HCT116 (cell line): ENCODE results near the gene GTF2I. TPM values are rescaled to one million over a fixed set of nuclear protein-coding genes. Genes with fewer than 3 reads are reported as not detected.

Experiments used
- ATAC-seq: fragments of 200-7000 bp; cut with Tn5 transposase; 2 replicates; pipeline ENCODE4 v1.9.1; 2020; ENCODE audit warnings: mild to moderate bottlenecking, moderate library complexity
- BruUV-seq: library from RNA; stranded (reverse); fragments of 400-500 nt; replicated peaks from 2 replicates; lab custom pipeline; 2021; lab: Mats Ljungman, UMichigan
- CTCF ChIA-PET: fragments of 300-600 bp; sonication (Branson Sonifier 250); formaldehyde crosslinking; loops from one replicate; lab custom pipeline; 2021; ENCODE audit warnings: antibody characterized with exemption; lab: Charles Lee
- POLR2A ChIA-PET: fragments of 300-600, 350-600 bp; sonication (Branson Sonifier 250); formaldehyde crosslinking; loops from one replicate; lab custom pipeline; 2021; ENCODE audit warnings: antibody characterized with exemption; lab: Charles Lee
- RAD21 ChIA-PET, 2 experiments: fragments of 300-600 bp; sonication (Branson Sonifier 250); formaldehyde crosslinking; loops; one replicate each; lab custom pipeline; 2023; ENCODE audit warnings: low total read pairs in 2 of 2; ENCODE audit not compliant: uncharacterized antibody in 2 of 2, unreplicated experiment in 2 of 2, low non-redundant PET in 1 of 2; lab: Charles Lee
- DNase-seq: peaks from one replicate; pipeline ENCODE4 v3.0.0-alpha.2; 2010; ENCODE audit warnings: low read depth, low spot score
- H2AFZ ChIP-seq: fragments of 200-600 bp; shearing (Covaris generic), sonication (generic); 2 replicates; pipeline ENCODE4 v1.6.1; 2017; ENCODE audit warnings: low read depth, mixed run types, mixed read lengths, antibody characterized with exemption, low read length; ENCODE audit not compliant: poor library complexity, severe bottlenecking
- H3K27ac ChIP-seq: 2 replicates; pipeline ENCODE4 v1.5.1; 2012; ENCODE audit warnings: low read depth, low read length
- H3K27me3 ChIP-seq: fragments of 200-600 bp; sonication (generic); 2 replicates; pipeline ENCODE4 v1.6.1; 2016; ENCODE audit warnings: mixed run types, low read length, mixed read lengths; ENCODE audit not compliant: insufficient read depth
- H3K36me3 ChIP-seq, 2 experiments: fragments of 200-500 bp in 1 of 2; fragments of 200-600 bp in 1 of 2; sonication (Bioruptor generic) in 1 of 2; sonication (generic) in 1 of 2; 2 replicates each; pipeline versions ENCODE4 v1.5.1 to v1.6.1; 2014 to 2016; ENCODE audit warnings: low read length in 2 of 2, inconsistent platforms in 1 of 2, mixed read lengths in 1 of 2, mixed run types in 1 of 2; ENCODE audit not compliant: insufficient read depth in 2 of 2, control insufficient read depth in 1 of 2
- H3K4me1 ChIP-seq, 2 experiments: fragments of 200-600 bp in 1 of 2; sonication (generic) in 1 of 2; 2 replicates each; pipeline versions ENCODE4 v1.5.1 to v1.6.1; 2012 to 2017; ENCODE audit warnings: low read length in 2 of 2, inconsistent platforms in 1 of 2, mild to moderate bottlenecking in 1 of 2, mixed read lengths in 1 of 2, mixed run types in 1 of 2, moderate library complexity in 1 of 2; ENCODE audit not compliant: insufficient read depth in 2 of 2, control insufficient read depth in 1 of 2
- H3K4me2 ChIP-seq: fragments of 200-600 bp; sonication (generic); 2 replicates; pipeline ENCODE4 v1.6.1; 2017; ENCODE audit warnings: mixed run types, low read length, mixed read lengths
- H3K4me3 ChIP-seq, 2 experiments: fragments of 200-600 bp in 1 of 2; sonication (generic) in 1 of 2; replicated peaks in 1 of 2; 2 replicates each; pipeline ENCODE4 v1.5.1; 2011 to 2016; ENCODE audit warnings: low read length in 2 of 2, control low read depth in 1 of 2, low read depth in 1 of 2, mild to moderate bottlenecking in 1 of 2, mixed read lengths in 1 of 2, mixed run types in 1 of 2
- H3K79me2 ChIP-seq: fragments of 200-600 bp; sonication (generic); 2 replicates; pipeline ENCODE4 v1.6.1; 2017; ENCODE audit warnings: mild to moderate bottlenecking, mixed run types, low read length, moderate library complexity, mixed read lengths; ENCODE audit not compliant: insufficient read depth
- H3K9ac ChIP-seq: fragments of 200-600 bp; sonication (generic); 2 replicates; pipeline ENCODE4 v1.6.1; 2016; ENCODE audit warnings: low read length, mixed read lengths
- H3K9me2 ChIP-seq: fragments of 200-600 bp; sonication (generic), shearing (Covaris generic); 2 replicates; pipeline ENCODE4 v1.6.1; 2017; ENCODE audit warnings: mixed run types, mild to moderate bottlenecking, moderate library complexity; ENCODE audit not compliant: insufficient read depth
- H3K9me3 ChIP-seq, 2 experiments: fragments of 200-500 bp in 1 of 2; fragments of 200-600 bp in 1 of 2; sonication (Bioruptor generic) in 1 of 2; sonication (generic) in 1 of 2; 2 replicates each; pipeline ENCODE4 v1.6.1; 2014 to 2017; ENCODE audit warnings: low read length in 2 of 2, mixed read lengths in 2 of 2, inconsistent platforms in 1 of 2, low read depth in 1 of 2, mild to moderate bottlenecking in 1 of 2, mixed run types in 1 of 2, moderate library complexity in 1 of 2; ENCODE audit not compliant: control insufficient read depth in 1 of 2, insufficient read depth in 1 of 2
- H4K20me1 ChIP-seq: fragments of 200-600 bp; sonication (generic), shearing (Covaris generic); 2 replicates; pipeline ENCODE4 v1.6.1; 2017; ENCODE audit warnings: mixed run types, mild to moderate bottlenecking, moderate library complexity; ENCODE audit not compliant: insufficient read depth
- ATF3 ChIP-seq: IDR thresholded peaks from 2 replicates; pipeline ENCODE4 v1.6.1; 2012
- CBX3 ChIP-seq: IDR thresholded peaks from 2 replicates; pipeline ENCODE4 v1.6.1; 2012; ENCODE audit warnings: low read depth
- CEBPB ChIP-seq: IDR thresholded peaks from 2 replicates; pipeline ENCODE4 v1.6.1; 2012; ENCODE audit warnings: low read depth
- EGR1 ChIP-seq: IDR thresholded peaks from 2 replicates; pipeline ENCODE4 v1.6.1; 2012; ENCODE audit warnings: low read depth
- ELF1 ChIP-seq: IDR thresholded peaks from 2 replicates; pipeline ENCODE4 v1.6.1; 2012; ENCODE audit warnings: low read depth, borderline replicate concordance
- EZH2 ChIP-seq: fragments of 200-600 bp; sonication (generic); IDR thresholded peaks from 2 replicates; pipeline ENCODE4 v1.6.1; 2017; ENCODE audit warnings: antibody characterized with exemption, mixed run types
- EZH2phosphoT487 ChIP-seq: fragments of 200-600 bp; IDR thresholded peaks from 2 replicates; pipeline ENCODE4 v1.6.1; 2018; ENCODE audit warnings: antibody characterized with exemption, borderline replicate concordance
- FOSL1 ChIP-seq: IDR thresholded peaks from 2 replicates; pipeline ENCODE4 v1.6.1; 2012; ENCODE audit warnings: low read depth
- JUND ChIP-seq: IDR thresholded peaks from 2 replicates; pipeline ENCODE4 v1.6.1; 2012
- POLR2A ChIP-seq: IDR thresholded peaks from 2 replicates; pipeline ENCODE4 v1.7.0; 2011; ENCODE audit warnings: borderline replicate concordance; ENCODE audit not compliant: insufficient read depth, insufficient read length; ENCODE audit errors: extremely low read depth
- SIN3A ChIP-seq: IDR thresholded peaks from 2 replicates; pipeline ENCODE4 v1.6.1; 2012; ENCODE audit warnings: low read depth
- SP1 ChIP-seq: IDR thresholded peaks from 2 replicates; pipeline ENCODE4 v1.6.1; 2012; ENCODE audit warnings: low read depth
- SRF ChIP-seq: IDR thresholded peaks from 2 replicates; pipeline ENCODE4 v1.6.1; 2012; ENCODE audit warnings: low read depth
- TCF7L2 ChIP-seq: IDR thresholded peaks from 2 replicates; pipeline ENCODE4 v1.7.0; 2011; ENCODE audit warnings: borderline replicate concordance, inconsistent platforms; ENCODE audit not compliant: insufficient read depth, insufficient read length; ENCODE audit errors: extremely low read depth
- ZFX ChIP-seq: fragments of 450-650 bp; IDR thresholded peaks from 2 replicates; pipeline ENCODE4 v1.6.1; 2017
- intact Hi-C: fragments of 100-400 bp; cut with micrococcal nuclease; formaldehyde crosslinking; loops from 2 replicates; pipeline ENCODE4 v1.10.0; 2022
- total RNA-seq: library from RNA; stranded (reverse); gene quantifications from one replicate; pipeline ENCODE4 v1.2.1, GENCODE V29; 2021; ENCODE audit not compliant: unreplicated experiment
- TF ChIP-seq, protein P1 (sequence below), 3 experiments: fragments of 200-600 bp in 1 of 3; sonication (generic) in 1 of 3; IDR thresholded peaks in 2 of 3; conservative IDR thresholded peaks in 1 of 3; 2 replicates each; pipeline ENCODE4 v1.5.1; 2012 to 2017; ENCODE audit warnings: low read depth in 2 of 3, low read length in 2 of 3, antibody characterized with exemption in 1 of 3, borderline replicate concordance in 1 of 3, control low read depth in 1 of 3, mild to moderate bottlenecking in 1 of 3, mixed read lengths in 1 of 3, mixed run types in 1 of 3, moderate library complexity in 1 of 3; ENCODE audit not compliant: insufficient read depth in 1 of 3
- TF ChIP-seq, protein P2 (sequence below): IDR thresholded peaks from 2 replicates; pipeline ENCODE4 v1.6.1; 2012

Gene GTF2I
- total RNA-seq, 1 experiment from 2014 or later, result 164 TPM

DNA sequence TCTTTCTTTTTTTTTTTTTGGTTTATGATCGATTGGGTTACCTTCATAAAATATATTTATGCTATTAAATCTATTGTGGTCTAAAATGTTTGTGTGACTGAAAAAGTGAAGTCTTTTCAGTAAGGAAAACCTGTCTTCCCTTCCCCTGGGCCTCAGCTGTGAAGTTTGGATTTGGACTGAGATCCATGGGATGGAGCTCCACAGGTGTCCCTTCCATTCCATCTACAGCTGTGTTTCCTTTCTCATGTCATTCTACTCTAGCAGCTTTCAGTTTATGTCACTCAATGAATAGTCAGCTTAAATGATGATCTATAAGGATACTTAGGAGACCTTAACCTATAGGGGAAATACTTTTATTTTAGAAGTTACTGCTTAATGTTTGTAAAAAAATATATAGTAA lies 68.3 kb downstream of the GTF2I start:
- Histone ChIP-seq H3K79me2 (peaks cover 7% of the 10 kb centered on the region; the same call in 1 of the 2 replicates), H4K20me1 (no peaks in the 10 kb centered on the region), H3K4me2 (no peak overlapping the region), H3K27ac (no peak overlapping the region), H2AFZ (no peak overlapping the region), H3K27me3 (no peaks in the 10 kb centered on the region), H3K9me3 (no peaks in the 10 kb centered on the region), H3K9me2 (no peaks in the 10 kb centered on the region), H3K4me1 (no peaks in the 10 kb centered on the region), H3K4me3 (no peak overlapping the region), H3K36me3 (peaks cover 5 to 15% of the 10 kb centered on the region in 2 experiments), H3K9ac (no peak overlapping the region)
- ATAC-seq, result no peak
- ChIA-PET RAD21 (no interaction called here), CTCF (no interaction called here), POLR2A (no interaction called here)
- TF ChIP-seq EGR1 (no peak), FOSL1 (no peak)
- intact Hi-C loops, result no loop called here
- no TSS peak for BruUV-seq
- DNase-seq, result no peak

DNA sequence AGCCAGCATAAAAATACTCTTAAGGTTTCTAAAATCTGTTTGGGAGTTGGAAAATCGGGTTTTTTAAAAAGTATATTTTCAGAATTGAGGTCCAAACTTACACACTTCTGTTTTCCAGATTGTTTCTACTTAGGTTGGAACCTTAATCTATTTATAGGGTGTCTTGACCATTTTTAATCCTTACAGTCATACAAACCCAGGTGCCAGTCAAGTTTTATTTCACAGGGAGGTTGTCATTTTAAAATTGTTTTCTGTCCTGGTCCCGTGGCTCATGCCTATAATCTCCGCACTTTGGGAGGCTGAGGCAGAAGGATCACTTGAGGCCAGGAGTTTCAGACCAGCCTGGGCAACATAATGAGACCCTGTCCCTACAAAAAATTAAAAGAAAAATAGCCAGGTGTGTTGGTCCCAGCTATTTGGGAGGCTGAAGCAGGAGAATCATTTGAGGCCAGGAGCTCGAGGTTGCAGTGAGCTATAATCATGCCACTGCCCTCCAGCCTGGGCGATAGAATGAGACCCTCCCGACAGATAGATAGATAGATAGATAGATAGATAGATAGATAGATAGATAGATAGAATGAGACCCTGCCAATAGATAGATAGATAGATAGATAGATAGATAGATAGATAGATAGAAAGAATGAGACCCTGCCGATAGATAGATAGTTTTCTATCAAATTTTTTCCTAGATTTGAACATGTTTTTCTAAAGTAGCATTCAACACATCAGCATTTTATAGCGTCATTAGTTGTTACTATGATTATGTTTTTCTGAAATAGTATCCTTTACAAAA lies 69.0 kb downstream of the GTF2I start:
- Histone ChIP-seq H2AFZ (no peak overlapping the region), H3K9me3 (no peaks in the 10 kb centered on the region), H3K4me2 (no peak overlapping the region), H3K9me2 (no peaks in the 10 kb centered on the region), H3K79me2 (peaks cover 7% of the 10 kb centered on the region; the same call in 1 of the 2 replicates), H3K27ac (no peak overlapping the region), H3K27me3 (no peaks in the 10 kb centered on the region), H4K20me1 (no peaks in the 10 kb centered on the region), H3K4me3 (no peak overlapping the region), H3K4me1 (no peaks in the 10 kb centered on the region), H3K9ac (no peak overlapping the region), H3K36me3 (peaks cover 5 to 12% of the 10 kb centered on the region in 2 experiments)
- ChIA-PET CTCF (no interaction called here), RAD21 (no interaction called here), POLR2A (no interaction called here)
- no TSS peak for BruUV-seq
- no peak for TF ChIP-seq TCF7L2
- no peak for TF ChIP-seq SP1
- TF ChIP-seq CEBPB, result no peak
- no peak for TF ChIP-seq EZH2phosphoT487
- TF ChIP-seq ZFX, result no peak
- TF ChIP-seq POLR2A, result no peak
- TF ChIP-seq, protein P1, sequence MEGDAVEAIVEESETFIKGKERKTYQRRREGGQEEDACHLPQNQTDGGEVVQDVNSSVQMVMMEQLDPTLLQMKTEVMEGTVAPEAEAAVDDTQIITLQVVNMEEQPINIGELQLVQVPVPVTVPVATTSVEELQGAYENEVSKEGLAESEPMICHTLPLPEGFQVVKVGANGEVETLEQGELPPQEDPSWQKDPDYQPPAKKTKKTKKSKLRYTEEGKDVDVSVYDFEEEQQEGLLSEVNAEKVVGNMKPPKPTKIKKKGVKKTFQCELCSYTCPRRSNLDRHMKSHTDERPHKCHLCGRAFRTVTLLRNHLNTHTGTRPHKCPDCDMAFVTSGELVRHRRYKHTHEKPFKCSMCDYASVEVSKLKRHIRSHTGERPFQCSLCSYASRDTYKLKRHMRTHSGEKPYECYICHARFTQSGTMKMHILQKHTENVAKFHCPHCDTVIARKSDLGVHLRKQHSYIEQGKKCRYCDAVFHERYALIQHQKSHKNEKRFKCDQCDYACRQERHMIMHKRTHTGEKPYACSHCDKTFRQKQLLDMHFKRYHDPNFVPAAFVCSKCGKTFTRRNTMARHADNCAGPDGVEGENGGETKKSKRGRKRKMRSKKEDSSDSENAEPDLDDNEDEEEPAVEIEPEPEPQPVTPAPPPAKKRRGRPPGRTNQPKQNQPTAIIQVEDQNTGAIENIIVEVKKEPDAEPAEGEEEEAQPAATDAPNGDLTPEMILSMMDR (IDR thresholded peaks at IDR 0.05 in 2 of 3, conservative IDR thresholded peaks at IDR 0.05 in 1 of 3; ENCODE audit: borderline replicate concordance in 1 of 3, insufficient read depth in 1 of 3, low read depth in 2 of 3, low read length in 2 of 3), result no peak
- no peak for TF ChIP-seq SIN3A
- TF ChIP-seq JUND, result no peak
- no peak for TF ChIP-seq ATF3
- no peak for TF ChIP-seq ELF1
- TF ChIP-seq CBX3, result no peak
- no peak for TF ChIP-seq EZH2
- TF ChIP-seq, protein P2, sequence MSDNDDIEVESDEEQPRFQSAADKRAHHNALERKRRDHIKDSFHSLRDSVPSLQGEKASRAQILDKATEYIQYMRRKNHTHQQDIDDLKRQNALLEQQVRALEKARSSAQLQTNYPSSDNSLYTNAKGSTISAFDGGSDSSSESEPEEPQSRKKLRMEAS, result no peak
- TF ChIP-seq SRF, result no peak
- no peak for TF ChIP-seq FOSL1
- intact Hi-C loops, result no loop called here
- ATAC-seq, result no peak
- no peak for DNase-seq
